HG02938 (cell line): ENCODE measurements around the gene SF3B1.
"Not testable (repeated sequence)": the region's sequence is repeated elsewhere in the genome, so short reads cannot be mapped to it uniquely, and the experiment has no call there.

ENCODE experiments used
- ATAC-seq: cut with Tn5 transposase; IDR thresholded peaks from one replicate; pipeline ENCODE4 v1.9.1; 2021; ENCODE audit warnings: mild to moderate bottlenecking, moderate library complexity; ENCODE audit not compliant: unreplicated experiment

Gene SF3B1

GRCh38 chr2:197381641-197382040 lies 53.2 kb downstream of the SF3B1 start:
- no peak for ATAC-seq

- ATAC-seq, result not testable (repeated sequence)
Measured at GRCh38 chr2:197379918-197380309, 54.9 kb downstream of the SF3B1 start.

GRCh38 chr2:197379308-197379917 lies 55.4 kb downstream of the SF3B1 start:
- ATAC-seq, result not testable (repeated sequence)

GRCh38 chr2:197378494-197379307 lies 56.1 kb downstream of the SF3B1 start:
- peak; percentile 51 for ATAC-seq

DNA sequence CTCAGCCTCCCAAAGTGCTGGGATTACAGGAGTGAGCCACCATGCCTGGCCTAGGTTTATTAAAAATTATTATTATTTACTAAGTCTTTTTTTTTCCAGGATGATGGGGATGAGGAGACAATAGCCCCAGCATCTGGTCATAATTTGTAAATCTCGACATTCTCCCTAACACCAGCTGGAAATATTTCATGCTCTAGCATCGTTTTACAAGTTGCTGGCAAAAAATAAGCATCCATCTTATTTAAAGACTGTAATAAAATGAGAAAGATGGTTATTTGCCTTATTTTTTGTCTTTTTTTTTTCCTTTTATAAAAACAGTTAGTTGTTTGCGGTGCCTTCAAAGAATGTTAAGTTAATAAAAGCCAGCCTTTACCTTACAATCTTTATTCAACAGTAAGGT lies 56.7 kb downstream of the SF3B1 start:
- ATAC-seq, result no peak

DNA sequence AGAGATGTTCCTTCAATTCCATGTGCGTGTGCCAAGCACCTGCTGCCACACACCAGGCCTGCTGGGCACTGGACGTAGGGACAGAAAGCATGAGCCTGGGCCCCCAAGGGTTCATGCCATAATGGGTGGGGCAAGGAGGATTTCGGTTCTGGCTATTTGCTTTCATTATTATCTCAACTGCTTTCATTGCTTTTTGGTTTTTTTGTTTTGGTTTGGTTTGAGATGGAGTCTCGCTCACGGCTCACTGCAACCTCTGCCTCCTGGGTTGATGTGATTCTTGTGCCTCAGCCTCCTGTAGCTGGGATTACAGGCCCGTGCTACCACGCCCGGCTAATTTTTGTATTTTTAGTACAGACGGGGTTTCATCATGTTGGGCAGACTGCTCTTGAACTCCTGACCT lies 57.2 kb downstream of the SF3B1 start:
- ATAC-seq, result no peak

DNA sequence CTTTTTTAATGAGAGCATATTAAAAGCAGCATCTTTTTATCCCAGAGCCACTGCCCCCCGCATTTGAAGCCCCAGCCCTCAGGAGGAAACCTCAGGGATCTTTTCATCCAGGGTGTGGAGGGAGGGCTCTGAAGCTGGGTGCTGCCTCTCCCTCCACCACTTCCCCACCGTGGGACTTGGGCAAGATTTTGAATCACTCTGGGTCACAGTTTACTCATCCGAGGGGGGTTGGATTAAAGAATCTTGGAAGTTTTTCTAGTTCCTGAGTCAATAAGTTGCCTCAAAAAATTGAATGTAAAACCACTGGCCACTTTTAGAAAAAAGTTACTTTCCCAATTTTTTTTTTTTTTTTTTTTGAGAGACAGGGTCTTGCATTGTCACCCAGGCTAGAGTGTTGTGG lies 62.2 kb downstream of the SF3B1 start:
- no peak for ATAC-seq

DNA sequence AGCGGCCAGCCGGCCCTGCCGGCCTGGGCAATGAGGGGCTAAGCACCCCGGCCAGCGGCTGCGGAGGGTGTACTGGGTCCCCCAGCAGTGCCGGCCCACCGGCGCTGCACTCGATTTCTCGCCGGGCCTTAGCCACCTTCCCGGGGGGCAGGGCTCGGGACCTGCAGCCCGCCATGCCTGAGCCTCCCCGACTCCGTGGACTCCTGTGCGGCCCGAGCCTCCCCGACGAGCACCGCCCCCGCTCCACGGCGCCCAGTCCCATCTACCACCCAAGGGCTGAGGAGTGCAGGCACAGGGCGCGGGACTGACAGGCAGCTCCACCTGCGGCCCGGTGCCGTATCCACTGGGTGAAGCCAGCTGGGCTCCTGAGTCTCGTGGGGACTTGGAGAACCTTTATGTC lies 64.2 kb downstream of the SF3B1 start:
- not testable (repeated sequence) for ATAC-seq

DNA sequence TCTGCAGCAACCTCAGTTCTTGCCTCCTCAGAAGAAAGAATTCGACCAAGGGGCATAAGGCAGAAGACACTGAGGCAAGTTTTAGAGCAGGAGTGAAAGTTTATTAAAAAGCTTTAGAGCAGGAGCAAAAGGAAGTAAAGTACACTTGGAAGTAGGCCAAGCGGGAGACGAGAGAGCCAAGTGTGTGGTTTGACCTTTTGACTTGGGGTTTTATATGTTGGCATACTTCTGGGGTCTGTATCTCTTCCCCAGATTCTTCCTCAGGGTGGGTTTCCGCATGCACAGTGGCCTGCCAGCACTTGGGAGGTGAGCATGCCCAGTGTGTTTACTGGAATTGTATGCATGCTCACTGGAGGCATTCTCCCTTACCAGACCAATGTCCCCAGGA lies 64.9 kb downstream of the SF3B1 start:
- ATAC-seq, result no peak

GRCh38 chr2:197369228-197369932 lies 65.4 kb downstream of the SF3B1 start:
- no peak for ATAC-seq

DNA sequence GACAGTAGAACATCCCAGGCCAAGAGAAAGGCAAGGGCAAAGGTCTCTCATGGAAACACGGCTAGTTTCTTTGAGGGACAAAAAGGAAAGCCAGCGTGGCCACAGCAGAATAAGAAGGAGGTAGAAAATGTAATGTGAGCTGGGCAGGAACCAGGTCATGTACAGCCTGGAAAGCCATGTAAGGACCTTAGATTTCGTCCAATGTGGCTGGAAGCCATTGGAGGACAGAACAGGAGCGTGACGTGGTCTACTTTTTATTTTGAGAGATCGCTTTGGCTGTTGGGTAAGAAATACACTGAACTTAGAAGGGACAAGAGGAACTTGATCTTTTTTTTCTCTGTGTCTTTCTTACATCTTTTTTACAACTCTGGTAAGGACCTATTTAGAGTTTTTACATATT lies 66.4 kb downstream of the SF3B1 start:
- no peak for ATAC-seq

- no peak for ATAC-seq
Measured at GRCh38 chr2:197363998-197364397, 70.8 kb downstream of the SF3B1 start.

GRCh38 chr2:197360744-197361156 lies 74.1 kb downstream of the SF3B1 start:
- ATAC-seq, result peak; percentile 83

DNA sequence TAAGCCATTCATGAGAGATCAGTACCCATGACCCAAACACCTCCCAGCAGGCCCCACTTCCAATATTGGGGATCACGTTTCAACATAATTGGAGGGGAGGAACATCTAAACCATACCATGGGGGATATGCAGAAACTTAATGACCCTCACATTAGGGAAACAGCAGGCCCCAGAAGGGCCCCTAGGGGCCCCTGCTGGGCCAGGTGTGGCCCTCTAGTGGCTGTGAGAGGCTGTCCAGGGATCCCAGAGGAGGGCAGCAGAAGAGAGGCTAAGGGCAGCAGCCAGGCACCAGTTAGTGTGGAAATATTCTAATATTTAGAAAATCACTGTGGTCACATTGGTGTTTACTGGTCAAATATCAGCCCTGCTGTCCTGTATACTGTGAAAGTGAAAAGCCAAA lies 75.0 kb downstream of the SF3B1 start:
- ATAC-seq, result no peak

- no peak for ATAC-seq
Measured at GRCh38 chr2:197358931-197359330, 75.9 kb downstream of the SF3B1 start.

DNA sequence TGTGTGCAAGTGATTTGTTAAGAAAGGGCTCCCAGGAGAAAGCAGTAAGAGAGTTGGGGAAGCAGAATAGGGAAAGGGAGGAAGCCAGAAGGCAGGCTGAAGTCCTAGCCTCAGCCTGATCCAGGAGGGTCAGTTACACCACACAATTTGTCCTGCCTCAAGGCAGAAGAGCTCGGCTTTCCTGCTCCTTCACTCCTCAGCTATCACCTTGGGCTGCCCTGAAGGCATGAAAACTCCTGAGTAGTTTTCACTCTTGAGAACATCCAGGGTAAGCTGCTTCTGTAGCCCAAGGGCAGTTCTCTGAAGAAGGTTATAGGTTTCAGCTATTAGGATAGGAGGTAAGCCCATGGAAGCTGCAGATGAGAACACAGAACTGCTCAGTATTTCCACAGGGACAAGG lies 76.8 kb downstream of the SF3B1 start:
- ATAC-seq, result no peak

DNA sequence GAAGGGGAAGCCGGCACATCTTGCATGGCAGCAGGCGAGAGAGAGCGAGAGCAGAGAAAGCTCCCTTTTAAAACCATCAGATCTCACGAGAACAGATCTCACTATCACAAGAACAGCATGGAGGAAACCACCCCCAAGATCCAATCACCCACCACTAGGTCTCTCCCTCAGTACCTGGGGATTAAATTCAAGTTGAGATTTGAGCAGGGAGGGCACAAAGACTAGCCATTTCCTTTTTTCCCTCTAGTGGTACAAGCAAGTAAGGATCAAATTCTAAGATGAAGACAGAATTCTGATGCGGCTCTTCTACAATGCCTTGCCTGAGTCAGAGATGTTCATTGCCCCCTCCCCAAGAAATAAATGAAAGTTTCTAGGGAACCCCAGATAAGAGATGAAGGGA lies 78.7 kb downstream of the SF3B1 start:
- ATAC-seq, result no peak

GRCh38 chr2:197354169-197354558 lies 80.7 kb downstream of the SF3B1 start:
- ATAC-seq, result no peak

GRCh38 chr2:197353393-197354168 lies 81.2 kb downstream of the SF3B1 start:
- ATAC-seq, result no peak

DNA sequence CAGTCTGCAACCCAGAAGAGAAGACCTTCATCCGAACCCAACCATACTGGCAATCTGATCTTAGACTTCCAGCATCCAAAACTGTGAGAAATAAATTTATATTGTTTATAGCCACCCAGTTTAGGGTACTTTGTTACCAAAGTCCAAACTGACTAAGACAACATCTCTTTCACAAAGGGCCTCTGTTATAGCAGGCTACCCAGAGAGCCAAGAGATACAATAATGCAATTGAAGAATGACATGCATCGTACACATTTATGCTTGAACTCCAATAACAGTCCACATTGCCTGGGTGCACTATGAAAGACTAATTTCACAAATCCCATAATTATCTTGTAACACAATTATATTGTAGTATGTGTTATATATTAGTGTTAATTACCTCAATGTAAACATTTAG lies 85.1 kb downstream of the SF3B1 start:
- ATAC-seq, result no peak

GRCh38 chr2:197348721-197349360 lies 86.0 kb downstream of the SF3B1 start:
- ATAC-seq, result no peak
